ENCODE results near the gene ADH1B. TPM values are rescaled to one million over a fixed set of nuclear protein-coding genes. Genes with fewer than 3 reads are reported as not detected.
"Not testable (repeated sequence)": the region's sequence is repeated elsewhere in the genome, so short reads cannot be mapped to it uniquely, and the experiment has no call there.

The ADH1B gene
- total and polyA plus RNA-seq, 10 of the 15 experiments (the other 5 are each of a cell fraction or from before 2014, with no cell fraction given), result 1.3 TPM; not detected in 9

DNA sequence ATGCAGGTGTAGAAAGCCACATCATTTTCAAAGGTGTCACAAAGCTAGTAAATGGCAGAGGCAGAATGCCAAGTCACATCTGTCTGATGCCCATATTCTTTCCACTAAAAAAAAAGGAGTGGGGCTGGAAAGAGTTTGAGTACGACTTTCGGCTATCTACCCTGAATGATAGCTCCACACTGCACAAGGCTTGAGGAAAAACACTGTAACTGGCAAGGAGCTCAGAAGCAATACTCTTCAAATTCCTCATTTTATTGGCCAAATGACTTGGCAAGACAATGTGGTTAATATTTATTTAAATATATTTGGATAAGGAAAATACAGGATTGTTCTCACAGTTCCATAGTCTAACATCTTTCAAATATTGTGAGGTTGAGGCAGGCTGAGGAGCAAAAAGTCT is 36.7 kb upstream of the ADH1B start:
- TF ChIP-seq WRNIP1 (IDR thresholded peaks at IDR 0.05; ENCODE audit: borderline replicate concordance, low read depth, low read length) (no peak), EP300 (IDR thresholded peaks at IDR 0.05; ENCODE audit: borderline replicate concordance in 1 of 2, control insufficient read depth in 1 of 2, low read depth in 2 of 2, low read length in 2 of 2) (no peak), SMARCA5 (IDR thresholded peaks at IDR 0.05) (no peak), MEF2B (IDR thresholded peaks at IDR 0.05; ENCODE audit: partially characterized antibody, poor library complexity, severe bottlenecking) (no peak), TCF7 (IDR thresholded peaks at IDR 0.05; ENCODE audit: borderline replicate concordance) (no peak)
- no peak for DNase-seq (ENCODE audit: low read depth, low spot score)
- no peak for ATAC-seq
- no peak overlapping the region for H3K9ac ChIP-seq (ENCODE audit: control insufficient read depth, insufficient read depth, low read length)
- SMC1A ChIA-PET (ENCODE audit: uncharacterized antibody, unreplicated experiment), result interaction anchor here (0.8 kb wide), 1 partner anchor 12 kb away, joined by 3 read pairs; no protein-coding TSS in a partner anchor
- intact Hi-C loops (cut with micrococcal nuclease; ENCODE audit: unreplicated experiment) (no loop called here), in situ Hi-C loops (cut with MboI) (no loop called here)
- H3K27ac ChIP-seq (ENCODE audit: control insufficient read depth, insufficient read depth), result no peak overlapping the region
- no TSS peak for BruUV-seq (replicated peaks)
- H3K79me2 ChIP-seq (ENCODE audit: control insufficient read depth, insufficient read depth, low read length), result no peaks in the 10 kb centered on the region
- RAD21 ChIA-PET (ENCODE audit: unreplicated experiment), result no interaction called here
- no peaks in the 10 kb centered on the region for H3K4me1 ChIP-seq (ENCODE audit: control insufficient read depth, insufficient read depth, low read length)
- no peak overlapping the region for H3K4me2 ChIP-seq (ENCODE audit: control insufficient read depth, insufficient read depth)
- POLR2A ChIA-PET, result no interaction called here
- no peaks in the 10 kb centered on the region for H4K20me1 ChIP-seq (ENCODE audit: control insufficient read depth, insufficient read depth)
- WGBS (ENCODE audit: insufficient coverage, insufficient replicate concordance, low lambda C conversion rate, missing lambda C conversion rate), result 48% methylated on average over 2 of the region's 2 CpGs
- H3K36me3 ChIP-seq (ENCODE audit: control insufficient read depth in 2 of 2, insufficient read depth in 2 of 2, low read length in 1 of 2), result no peaks in the 10 kb centered on the region
- H3K9me3 ChIP-seq (replicated peaks; ENCODE audit: control insufficient read depth, insufficient read depth, low read length), result no peaks in the 10 kb centered on the region
- H2AFZ ChIP-seq (ENCODE audit: control insufficient read depth, low read depth, low read length), result no peak overlapping the region
- no peak overlapping the region for H3K4me3 ChIP-seq
- no peak for FAIRE-seq
- CTCF ChIA-PET, result no interaction called here
- H3K27me3 ChIP-seq (replicated peaks in 1 of 2; ENCODE audit: control insufficient read depth in 2 of 2, insufficient read depth in 2 of 2, low read length in 1 of 2), result no peaks in the 10 kb centered on the region

- Histone ChIP-seq H3K9me3 (replicated peaks; ENCODE audit: control insufficient read depth, insufficient read depth, low read length) (no peaks in the 10 kb centered on the region), H3K4me2 (ENCODE audit: control insufficient read depth, insufficient read depth) (no peak overlapping the region), H3K4me1 (ENCODE audit: control insufficient read depth, insufficient read depth, low read length) (no peaks in the 10 kb centered on the region), H3K4me3 (no peak overlapping the region), H4K20me1 (ENCODE audit: control insufficient read depth, insufficient read depth) (no peaks in the 10 kb centered on the region), H2AFZ (ENCODE audit: control insufficient read depth, low read depth, low read length) (no peak overlapping the region), H3K27me3 (replicated peaks in 1 of 2; ENCODE audit: control insufficient read depth in 2 of 2, insufficient read depth in 2 of 2, low read length in 1 of 2) (no peaks in the 10 kb centered on the region), H3K36me3 (ENCODE audit: control insufficient read depth in 2 of 2, insufficient read depth in 2 of 2, low read length in 1 of 2) (no peaks in the 10 kb centered on the region), H3K27ac (ENCODE audit: control insufficient read depth, insufficient read depth) (no peak overlapping the region), H3K79me2 (ENCODE audit: control insufficient read depth, insufficient read depth, low read length) (no peaks in the 10 kb centered on the region), H3K9ac (ENCODE audit: control insufficient read depth, insufficient read depth, low read length) (no peak overlapping the region)
- TF ChIP-seq CBFB (IDR thresholded peaks at IDR 0.05; ENCODE audit: low read depth) (no peak), SPI1 (IDR thresholded peaks at IDR 0.05; ENCODE audit: borderline replicate concordance, insufficient read depth, low read depth, low read length) (peak; percentile 7; the same call in 1 of the 2 replicates)
- ChIA-PET RAD21 (ENCODE audit: unreplicated experiment) (interaction anchor here (1.4 kb wide), 1 partner anchor 47 kb away, joined by 4 read pairs; no protein-coding TSS in a partner anchor), POLR2A (no interaction called here), CTCF (no interaction called here), SMC1A (ENCODE audit: uncharacterized antibody, unreplicated experiment) (interaction anchor here (0.8 kb wide), 1 partner anchor 11 kb away, joined by 3 read pairs; no protein-coding TSS in a partner anchor)
- intact Hi-C loops (cut with micrococcal nuclease; ENCODE audit: unreplicated experiment), result no loop called here
- WGBS (ENCODE audit: insufficient coverage, insufficient replicate concordance, low lambda C conversion rate, missing lambda C conversion rate), result 0% methylated on average over 1 of the region's 1 CpG
- ATAC-seq (peak; percentile 77), FAIRE-seq (no peak), DNase-seq (ENCODE audit: low read depth, low spot score) (no peak)
- no TSS peak for BruUV-seq (replicated peaks)
- in situ Hi-C loops (cut with MboI), result no loop called here
These were observed 35.8 kb upstream of the ADH1B start for GRCh38 chr4:99356992-99357391.

DNA sequence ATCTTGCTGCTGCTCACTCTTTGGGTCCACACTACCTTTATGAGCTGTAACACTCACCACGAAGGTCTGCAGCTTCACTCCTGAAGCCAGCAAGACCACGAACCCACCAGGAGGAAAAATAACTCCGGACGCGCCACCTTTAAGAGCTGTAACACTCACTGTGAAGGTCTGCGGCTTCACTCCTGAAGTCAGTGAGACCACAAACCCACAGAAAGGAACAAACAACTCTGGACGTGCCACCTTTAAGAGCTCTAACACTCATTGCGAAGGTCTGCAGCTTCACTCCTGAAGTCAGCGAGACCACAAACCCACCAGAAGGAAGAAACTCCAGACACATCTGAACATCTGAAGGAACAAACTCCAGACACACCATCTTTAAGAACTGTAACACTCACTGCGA is 34.9 kb upstream of the ADH1B start:
- H4K20me1 ChIP-seq (ENCODE audit: control insufficient read depth, insufficient read depth); intact Hi-C loops (cut with micrococcal nuclease; ENCODE audit: unreplicated experiment); H2AFZ ChIP-seq (ENCODE audit: control insufficient read depth, low read depth, low read length); H3K4me2 ChIP-seq (ENCODE audit: control insufficient read depth, insufficient read depth); DNase-seq (ENCODE audit: low read depth, low spot score); FAIRE-seq; BruUV-seq (replicated peaks); POLR2A ChIA-PET; H3K9ac ChIP-seq (ENCODE audit: control insufficient read depth, insufficient read depth, low read length); H3K4me3 ChIP-seq; H3K9me3 ChIP-seq (replicated peaks; ENCODE audit: control insufficient read depth, insufficient read depth, low read length); H3K27ac ChIP-seq (ENCODE audit: control insufficient read depth, insufficient read depth); H3K36me3 ChIP-seq (ENCODE audit: control insufficient read depth in 2 of 2, insufficient read depth in 2 of 2, low read length in 1 of 2); SMC1A ChIA-PET (ENCODE audit: uncharacterized antibody, unreplicated experiment); H3K79me2 ChIP-seq (ENCODE audit: control insufficient read depth, insufficient read depth, low read length); H3K27me3 ChIP-seq (replicated peaks in 1 of 2; ENCODE audit: control insufficient read depth in 2 of 2, insufficient read depth in 2 of 2, low read length in 1 of 2); in situ Hi-C loops (cut with MboI); CTCF ChIA-PET; ATAC-seq; H3K4me1 ChIP-seq (ENCODE audit: control insufficient read depth, insufficient read depth, low read length): not testable (repeated sequence)
- RAD21 ChIA-PET (ENCODE audit: unreplicated experiment), result interaction anchor here (1.4 kb wide), 1 partner anchor 47 kb away, joined by 4 read pairs; no protein-coding TSS in a partner anchor
- WGBS (ENCODE audit: insufficient coverage, insufficient replicate concordance, low lambda C conversion rate, missing lambda C conversion rate), result 61% methylated on average over 9 of the region's 10 CpGs

Data from GM12878 (cell line).